Heart left ventricle (tissue), 13 donors: ENCODE data around the gene VWA2.

Experiments used
- POLR2A ChIP-seq, 2 donors: fragments of 450-650 bp; IDR thresholded peaks; one replicate each; pipeline ENCODE4 v1.6.1; 2017; ENCODE audit warnings: antibody characterized with exemption in 2 of 2, mild to moderate bottlenecking in 2 of 2, moderate library complexity in 2 of 2
- TF ChIP-seq, protein P1 (sequence below), 12 donors: fragments of 200-600 bp; sonication (generic) in 4 of 12; IDR thresholded peaks; one replicate each; pipeline versions ENCODE4 v1.5.0 to v1.8.0; 2018 to 2022; ENCODE audit warnings: antibody characterized with exemption in 12 of 12, mild to moderate bottlenecking in 5 of 12
- donor health status: ischemic (EF 13 %, LVEDD 7.1; RV severe dilation, severe dysfunction).
- donor health status: DM: no; HTN: yes; CAD: no.
- donor health status: DM: no; HTN: no; CAD: no.
- donor health status: ischemic (EF 25% LVEDD 6.9; RV normal size, moderate dysfunction).
- donor health status: ischemic (EF 25% LVEDD 5.7; RV mildly dilated, moderate dysfunction).
- donor health status: ischemic (EF 35%, LVEDD 5.7; RV mildly dilated, moderate dysfunction).
- donor health status: nonischemic (EF 11% LVEDD 7.7; RV severe dilation, severe dysfunction).
- donor health status: DM: yes; HTN: yes; CAD: no.
- donor health status: PGD.
- donor health status: ischemic (EF 29% LVEDD 5.4; RV normal size, mild dysfunction).
- donor health status: nonischemic (EF 23%, LVEDD 6.1; RV moderate dilation, normal function).

- TF ChIP-seq POLR2A (IDR thresholded peaks at IDR 0.05) = no peak
- TF ChIP-seq, protein P1, sequence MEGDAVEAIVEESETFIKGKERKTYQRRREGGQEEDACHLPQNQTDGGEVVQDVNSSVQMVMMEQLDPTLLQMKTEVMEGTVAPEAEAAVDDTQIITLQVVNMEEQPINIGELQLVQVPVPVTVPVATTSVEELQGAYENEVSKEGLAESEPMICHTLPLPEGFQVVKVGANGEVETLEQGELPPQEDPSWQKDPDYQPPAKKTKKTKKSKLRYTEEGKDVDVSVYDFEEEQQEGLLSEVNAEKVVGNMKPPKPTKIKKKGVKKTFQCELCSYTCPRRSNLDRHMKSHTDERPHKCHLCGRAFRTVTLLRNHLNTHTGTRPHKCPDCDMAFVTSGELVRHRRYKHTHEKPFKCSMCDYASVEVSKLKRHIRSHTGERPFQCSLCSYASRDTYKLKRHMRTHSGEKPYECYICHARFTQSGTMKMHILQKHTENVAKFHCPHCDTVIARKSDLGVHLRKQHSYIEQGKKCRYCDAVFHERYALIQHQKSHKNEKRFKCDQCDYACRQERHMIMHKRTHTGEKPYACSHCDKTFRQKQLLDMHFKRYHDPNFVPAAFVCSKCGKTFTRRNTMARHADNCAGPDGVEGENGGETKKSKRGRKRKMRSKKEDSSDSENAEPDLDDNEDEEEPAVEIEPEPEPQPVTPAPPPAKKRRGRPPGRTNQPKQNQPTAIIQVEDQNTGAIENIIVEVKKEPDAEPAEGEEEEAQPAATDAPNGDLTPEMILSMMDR (IDR thresholded peaks at IDR 0.05) = no peak
Measured at GRCh38 chr10:114310346-114310745, 71.3 kb downstream of the VWA2 start.
